Midbrain (tissue), 1 donor: Measurements from ENCODE around the gene HMSD.
A peak's percentile ranks its signal among the peaks of the same experiment; 100 is the strongest.

Experiments
- DNase-seq: peaks from one replicate; lab custom pipeline; 2025; lab: John Stamatoyannopoulos, UW

HMSD gene

GRCh38 chr18:63992751-63993150, 43.6 kb downstream of the HMSD start:
- DNase-seq = no peak

- peak; percentile 34 for DNase-seq
Observed at GRCh38 chr18:63994783-63995399, 45.8 kb downstream of the HMSD start.

- DNase-seq = no peak
Observed at GRCh38 chr18:63997041-63997440, 47.9 kb downstream of the HMSD start.

- DNase-seq = no peak
Observed at GRCh38 chr18:63997606-63998005, 48.5 kb downstream of the HMSD start.

GRCh38 chr18:63999871-64000270, 50.8 kb downstream of the HMSD start:
- DNase-seq = no peak

GRCh38 chr18:64002581-64002980, 53.5 kb downstream of the HMSD start:
- no peak for DNase-seq

GRCh38 chr18:64009305-64009704, 60.2 kb downstream of the HMSD start:
- no peak for DNase-seq
